CD14-positive monocyte (primary cell): ENCODE measurements around the gene TPD52L1. TPM values are rescaled to one million over a fixed set of nuclear protein-coding genes. Genes with fewer than 3 reads are reported as not detected.

Source experiments
- DNase-seq, 3 donors: peaks; one replicate each; pipeline ENCODE4 v3.0.0-alpha.2; 2011 to 2022
- H2AFZ ChIP-seq: 2 replicates; pipeline ENCODE4 v1.6.0; 2012; ENCODE audit warnings: mild to moderate bottlenecking, low read depth, low read length, inconsistent platforms; ENCODE audit not compliant: insufficient read depth, poor library complexity, severe bottlenecking
- H3K27ac ChIP-seq, 2 donors: 1 replicate in 1 of 2; 2 replicates in 1 of 2; pipeline ENCODE4 v1.5.1; 2012 to 2013; ENCODE audit warnings: low read length in 2 of 2, control low read depth in 1 of 2, inconsistent platforms in 1 of 2, low read depth in 1 of 2, mild to moderate bottlenecking in 1 of 2
- H3K27me3 ChIP-seq, 2 donors: one replicate each; pipeline versions ENCODE4 v1.6.0 to v1.6.1; 2011 to 2013; ENCODE audit warnings: low read length in 2 of 2; ENCODE audit not compliant: control insufficient read depth in 2 of 2, insufficient read depth in 2 of 2
- H3K36me3 ChIP-seq, 2 donors: replicated peaks in 1 of 2; 1 replicate in 1 of 2; 2 replicates in 1 of 2; pipeline versions ENCODE4 v1.5.1 to v1.6.1; 2012 to 2013; ENCODE audit warnings: low read length in 2 of 2, control low read depth in 1 of 2, inconsistent platforms in 1 of 2, mild to moderate bottlenecking in 1 of 2; ENCODE audit not compliant: insufficient read depth in 2 of 2, control insufficient read depth in 1 of 2
- H3K4me1 ChIP-seq, 2 donors: 1 replicate in 1 of 2; 2 replicates in 1 of 2; pipeline versions ENCODE4 v1.5.1 to v1.6.1; 2012 to 2013; ENCODE audit warnings: low read length in 2 of 2, control low read depth in 1 of 2, inconsistent platforms in 1 of 2, mild to moderate bottlenecking in 1 of 2, moderate library complexity in 1 of 2; ENCODE audit not compliant: insufficient read depth in 2 of 2, control insufficient read depth in 1 of 2
- H3K4me2 ChIP-seq: replicated peaks from 2 replicates; pipeline ENCODE3; 2012; ENCODE audit warnings: low read length, moderate library complexity, mild to moderate bottlenecking; ENCODE audit not compliant: poor library complexity, severe bottlenecking; ENCODE audit errors: extremely low read depth
- H3K4me3 ChIP-seq, 3 experiments: fragments of 200-600 bp in 1 of 3; sonication (generic) in 1 of 3; replicated peaks in 1 of 3; 1 replicate in 2 of 3; 2 replicates in 1 of 3; pipeline ENCODE4 v1.5.1; 2011 to 2013; ENCODE audit warnings: low read length in 3 of 3, mild to moderate bottlenecking in 3 of 3, control low read depth in 2 of 3, low read depth in 2 of 3, inconsistent platforms in 1 of 3, moderate library complexity in 1 of 3
- H3K79me2 ChIP-seq: 2 replicates; pipeline ENCODE4 v1.6.0; 2012; ENCODE audit warnings: mild to moderate bottlenecking, control low read depth, inconsistent platforms, low read length, moderate library complexity; ENCODE audit not compliant: insufficient read depth
- H3K9ac ChIP-seq: 2 replicates; pipeline ENCODE4 v1.6.0; 2017; ENCODE audit warnings: low read length, mild to moderate bottlenecking; ENCODE audit not compliant: insufficient read depth, poor library complexity, severe bottlenecking
- H3K9me3 ChIP-seq, 2 donors: replicated peaks in 1 of 2; 1 replicate in 1 of 2; 2 replicates in 1 of 2; pipeline versions ENCODE4 v1.5.1 to v1.6.1; 2012 to 2013; ENCODE audit warnings: low read length in 2 of 2, control low read depth in 1 of 2; ENCODE audit not compliant: control insufficient read depth in 1 of 2, insufficient read depth in 1 of 2
- H4K20me1 ChIP-seq: 2 replicates; pipeline ENCODE4 v1.6.0; 2012; ENCODE audit warnings: mild to moderate bottlenecking, low read length, control low read depth, moderate library complexity; ENCODE audit not compliant: insufficient read depth
- H3K27ac Mint-ChIP-seq, 7 donors: one replicate each; pipeline ENCODE4 v1.8.0; 2020; ENCODE audit warnings: mild to moderate bottlenecking in 7 of 7, mixed read lengths in 7 of 7, moderate library complexity in 6 of 7, inconsistent platforms in 2 of 7
- H3K27me3 Mint-ChIP-seq, 3 donors: one replicate each; pipeline ENCODE4 v1.8.0; 2021 to 2022; ENCODE audit warnings: low read depth in 3 of 3, mild to moderate bottlenecking in 3 of 3, mixed read lengths in 3 of 3, moderate library complexity in 3 of 3, inconsistent platforms in 1 of 3
- H3K36me3 Mint-ChIP-seq, 2 donors: one replicate each; pipeline ENCODE4 v1.8.0; 2020; ENCODE audit warnings: mixed read lengths in 2 of 2, inconsistent platforms in 1 of 2, mild to moderate bottlenecking in 1 of 2
- H3K4me1 Mint-ChIP-seq: one replicate; pipeline ENCODE4 v1.8.0; 2020; ENCODE audit warnings: mild to moderate bottlenecking, mixed read lengths
- H3K4me3 Mint-ChIP-seq, 2 donors: one replicate each; pipeline ENCODE4 v1.8.0; 2020; ENCODE audit warnings: mild to moderate bottlenecking in 2 of 2, mixed read lengths in 2 of 2, moderate library complexity in 1 of 2
- H3K9me3 Mint-ChIP-seq, 7 donors: one replicate each; pipeline ENCODE4 v1.8.0; 2020 to 2022; ENCODE audit warnings: mixed read lengths in 7 of 7, mild to moderate bottlenecking in 6 of 7, moderate library complexity in 6 of 7, inconsistent platforms in 2 of 7
- WGBS: methylation state at CpG from one replicate; pipeline ENCODE4 v1.1.5; 2013; ENCODE audit warnings: missing lambda C conversion rate; ENCODE audit not compliant: insufficient coverage; 5-methylcytosine and 5-hydroxymethylcytosine counted together
- intact Hi-C, 2 donors: fragments of 100-400 bp; cut with micrococcal nuclease; formaldehyde crosslinking; loops; one replicate each; pipeline versions ENCODE4 v1.15.0 to v1.15.1; 2023
- polyA plus RNA-seq, 3 donors: library from polyadenylated mRNA; depleted of rRNA in 1 of 3; unstranded in 2 of 3; stranded (reverse) in 1 of 3; fragments of 300-500 nt in 2 of 3; fragments of >200 nt in 1 of 3; fragmentation: Illumina TruSeq in 2 of 3; gene quantifications; 1 replicate in 2 of 3; 2 replicates in 1 of 3; pipeline ENCODE4 v1.2.3, GENCODE V29; 2012 to 2021
- TF ChIP-seq, protein P1 (sequence below): fragments of 200-600 bp; IDR thresholded peaks from one replicate; pipeline ENCODE4 v1.8.0; 2022; ENCODE audit warnings: antibody characterized with exemption, mild to moderate bottlenecking

The TPD52L1 gene
- polyA plus RNA-seq, 3 donors: not detected

DNA sequence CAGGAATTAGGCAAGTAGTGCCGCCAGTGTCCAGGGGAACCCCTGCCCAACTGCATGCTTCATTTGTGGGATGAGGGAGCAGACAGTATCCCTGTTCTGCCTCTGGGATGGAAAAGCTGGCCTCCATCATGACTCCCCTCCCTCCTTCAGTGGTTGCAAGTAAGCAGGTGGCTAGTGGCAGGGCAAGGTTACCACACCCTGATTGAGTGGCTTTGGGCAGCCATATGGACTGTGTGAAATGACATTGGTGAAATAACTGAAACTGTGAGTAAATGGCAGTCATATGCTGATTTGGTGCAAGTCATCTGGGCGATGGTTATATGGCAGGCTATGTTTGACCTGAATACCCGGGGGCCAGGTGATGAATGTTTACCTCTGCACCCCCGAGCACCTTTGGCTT lies 115.2 kb downstream of the TPD52L1 start:
- no peak overlapping the region for H3K27ac Mint-ChIP-seq

GRCh38 chr6:125269328-125269985 lies 115.9 kb downstream of the TPD52L1 start:
- H3K36me3 ChIP-seq: peaks cover 12 to 25% of the 10 kb centered on the region in 2 donors
- H3K4me1 ChIP-seq: no peaks in the 10 kb centered on the region
- no peaks in the 10 kb centered on the region for H3K4me1 Mint-ChIP-seq
- H3K27ac Mint-ChIP-seq: no peak overlapping the region
- no peaks in the 10 kb centered on the region for H3K9me3 ChIP-seq
- H3K4me2 ChIP-seq: no peak overlapping the region
- TF ChIP-seq, protein P1, sequence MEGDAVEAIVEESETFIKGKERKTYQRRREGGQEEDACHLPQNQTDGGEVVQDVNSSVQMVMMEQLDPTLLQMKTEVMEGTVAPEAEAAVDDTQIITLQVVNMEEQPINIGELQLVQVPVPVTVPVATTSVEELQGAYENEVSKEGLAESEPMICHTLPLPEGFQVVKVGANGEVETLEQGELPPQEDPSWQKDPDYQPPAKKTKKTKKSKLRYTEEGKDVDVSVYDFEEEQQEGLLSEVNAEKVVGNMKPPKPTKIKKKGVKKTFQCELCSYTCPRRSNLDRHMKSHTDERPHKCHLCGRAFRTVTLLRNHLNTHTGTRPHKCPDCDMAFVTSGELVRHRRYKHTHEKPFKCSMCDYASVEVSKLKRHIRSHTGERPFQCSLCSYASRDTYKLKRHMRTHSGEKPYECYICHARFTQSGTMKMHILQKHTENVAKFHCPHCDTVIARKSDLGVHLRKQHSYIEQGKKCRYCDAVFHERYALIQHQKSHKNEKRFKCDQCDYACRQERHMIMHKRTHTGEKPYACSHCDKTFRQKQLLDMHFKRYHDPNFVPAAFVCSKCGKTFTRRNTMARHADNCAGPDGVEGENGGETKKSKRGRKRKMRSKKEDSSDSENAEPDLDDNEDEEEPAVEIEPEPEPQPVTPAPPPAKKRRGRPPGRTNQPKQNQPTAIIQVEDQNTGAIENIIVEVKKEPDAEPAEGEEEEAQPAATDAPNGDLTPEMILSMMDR: no peak
- H3K9ac ChIP-seq: no peak overlapping the region
- no peak overlapping the region for H3K4me3 Mint-ChIP-seq
- no peak overlapping the region for H2AFZ ChIP-seq
- peaks cover 21 to 32% of the 10 kb centered on the region in 2 donors for H3K36me3 Mint-ChIP-seq
- no peaks in the 10 kb centered on the region for H3K79me2 ChIP-seq
- no peaks in the 10 kb centered on the region for H3K27me3 ChIP-seq
- H3K27ac ChIP-seq: no peak overlapping the region
- WGBS: 94% methylated on average over 4 of the region's 7 CpGs
- no peaks in the 10 kb centered on the region for H4K20me1 ChIP-seq
- H3K9me3 Mint-ChIP-seq: peaks cover 0 to 2% (median 2%) of the 10 kb centered on the region in 7 donors
- no peak for DNase-seq
- no peak overlapping the region for H3K4me3 ChIP-seq
- intact Hi-C loops: no loop called here
- H3K27me3 Mint-ChIP-seq: no peaks in the 10 kb centered on the region

More for the DNA sequence above, 115.2 kb downstream of the TPD52L1 start:
- peaks cover 15 to 26% of the 10 kb centered on the region in 2 donors for H3K36me3 Mint-ChIP-seq
- no peaks in the 10 kb centered on the region for H3K79me2 ChIP-seq
- no peak overlapping the region for H3K4me2 ChIP-seq
- no peaks in the 10 kb centered on the region for H3K27me3 Mint-ChIP-seq
- no peak overlapping the region for H2AFZ ChIP-seq
- intact Hi-C loops: no loop called here
- no peaks in the 10 kb centered on the region for H4K20me1 ChIP-seq
- no peaks in the 10 kb centered on the region for H3K4me1 Mint-ChIP-seq
- WGBS: 100% methylated on average over 3 of the region's 4 CpGs
- no peak overlapping the region for H3K9ac ChIP-seq
- H3K9me3 Mint-ChIP-seq: peaks cover 0 to 2% (median 2%) of the 10 kb centered on the region in 7 donors
- H3K4me3 Mint-ChIP-seq: no peak overlapping the region
- no peaks in the 10 kb centered on the region for H3K27me3 ChIP-seq
- no peak for DNase-seq
- no peak overlapping the region for H3K27ac ChIP-seq
- no peak overlapping the region for H3K4me3 ChIP-seq
- TF ChIP-seq, protein P1: no peak
- no peaks in the 10 kb centered on the region for H3K4me1 ChIP-seq
- H3K36me3 ChIP-seq: peaks cover 11 to 18% of the 10 kb centered on the region in 2 donors
- no peaks in the 10 kb centered on the region for H3K9me3 ChIP-seq
